Measurements from ENCODE around the gene SPATS2. TPM values are rescaled to one million over a fixed set of nuclear protein-coding genes. Genes with fewer than 3 reads are reported as not detected.

Gene SPATS2
- total RNA-seq, 2 donors from 2014 or later = 17.2 to 21.9 TPM

GRCh38 chr12:49557917-49558215 lies 190.6 kb downstream of the SPATS2 start:
- Histone ChIP-seq H3K9me3 (no peaks in the 10 kb centered on the region), H3K36me3 (peaks cover 7% of the 10 kb centered on the region), H3K9ac (ENCODE audit: low read depth in 2 of 2, low read length in 2 of 2) (no peak overlapping the region), H3K4me1 (no peaks in the 10 kb centered on the region), H3K4me3 (no peak overlapping the region), H3K27ac (no peak overlapping the region), H3K27me3 (no peaks in the 10 kb centered on the region)
- no peak for DNase-seq
- TF ChIP-seq CTCF (IDR thresholded peaks at IDR 0.05) = no peak
- intact Hi-C loops (cut with DNase I) = no loop called here

- H3K9ac ChIP-seq (ENCODE audit: low read depth in 2 of 2, low read length in 2 of 2) = no peak overlapping the region
- H3K9me3 ChIP-seq = no peaks in the 10 kb centered on the region
- no peak overlapping the region for H3K27ac ChIP-seq
- no peak for TF ChIP-seq CTCF (IDR thresholded peaks at IDR 0.05)
- H3K27me3 ChIP-seq = no peaks in the 10 kb centered on the region
- DNase-seq = no peak
- intact Hi-C loops (cut with DNase I) = no loop called here
- no peak overlapping the region for H3K4me3 ChIP-seq
- peaks cover 7% of the 10 kb centered on the region for H3K36me3 ChIP-seq
- no peaks in the 10 kb centered on the region for H3K4me1 ChIP-seq
These were observed 191.3 kb downstream of the SPATS2 start for GRCh38 chr12:49558526-49558925.

GRCh38 chr12:49559011-49559675 lies 191.9 kb downstream of the SPATS2 start:
- Histone ChIP-seq H3K27ac (no peak overlapping the region), H3K4me1 (no peaks in the 10 kb centered on the region), H3K9me3 (no peaks in the 10 kb centered on the region), H3K4me3 (no peak overlapping the region), H3K36me3 (peaks cover 9% of the 10 kb centered on the region), H3K9ac (ENCODE audit: low read depth in 2 of 2, low read length in 2 of 2) (no peak overlapping the region), H3K27me3 (no peaks in the 10 kb centered on the region)
- intact Hi-C loops (cut with DNase I) = no loop called here
- no peak for TF ChIP-seq CTCF (IDR thresholded peaks at IDR 0.05)
- DNase-seq = no peak

GRCh38 chr12:49560695-49561094 lies 193.4 kb downstream of the SPATS2 start:
- Histone ChIP-seq H3K9ac (ENCODE audit: low read depth in 2 of 2, low read length in 2 of 2) (no peak overlapping the region), H3K9me3 (no peaks in the 10 kb centered on the region), H3K27ac (no peak overlapping the region), H3K4me1 (no peaks in the 10 kb centered on the region), H3K4me3 (no peak overlapping the region), H3K36me3 (peaks cover 17% of the 10 kb centered on the region), H3K27me3 (no peaks in the 10 kb centered on the region)
- intact Hi-C loops (cut with DNase I) = no loop called here
- no peak for DNase-seq
- no peak for TF ChIP-seq CTCF (IDR thresholded peaks at IDR 0.05)

- TF ChIP-seq CTCF (IDR thresholded peaks at IDR 0.05) = no peak
- no peak overlapping the region for H3K9ac ChIP-seq (ENCODE audit: low read depth in 2 of 2, low read length in 2 of 2)
- H3K27ac ChIP-seq = no peak overlapping the region
- no peaks in the 10 kb centered on the region for H3K27me3 ChIP-seq
- intact Hi-C loops (cut with DNase I) = no loop called here
- H3K36me3 ChIP-seq = peaks cover 17% of the 10 kb centered on the region
- H3K9me3 ChIP-seq = no peaks in the 10 kb centered on the region
- peaks cover 4% of the 10 kb centered on the region for H3K4me1 ChIP-seq
- no peak for DNase-seq
- H3K4me3 ChIP-seq = no peak overlapping the region
These were observed 195.0 kb downstream of the SPATS2 start for GRCh38 chr12:49562233-49562632.
